ENCODE data around the gene RPS18.
A peak's percentile ranks its signal among the peaks of the same experiment; 100 is the strongest.
"Not testable (repeated sequence)": the region's sequence is repeated elsewhere in the genome, so short reads cannot be mapped to it uniquely, and the experiment has no call there.

The RPS18 gene

GRCh38 chr6:33273129-33273923, 1.5 kb downstream of the RPS18 start:
- DNase-seq, result no peak

- DNase-seq, result no peak
These were observed 2.3 kb downstream of the RPS18 start for GRCh38 chr6:33273924-33274902.

- DNase-seq, result not testable (repeated sequence)
These were observed 4.1 kb downstream of the RPS18 start for GRCh38 chr6:33275795-33276580.

GRCh38 chr6:33276581-33276863, 4.6 kb downstream of the RPS18 start:
- no peak for DNase-seq

- DNase-seq, result peak; percentile 97
These were observed 5.2 kb downstream of the RPS18 start, which contains the start of gene B3GALT4 for GRCh38 chr6:33276864-33277662. Gene B3GALT4, plus strand, starts transcription at chr6:33277123. Its CDS starts 297 bp downstream, at chr6:33277420.

- DNase-seq, result no peak
These were observed 6.0 kb downstream of the RPS18 start for GRCh38 chr6:33277663-33278391.

GRCh38 chr6:33278392-33278741, 6.5 kb downstream of the RPS18 start:
- DNase-seq, result no peak

GRCh38 chr6:33278810-33279209, 6.9 kb downstream of the RPS18 start:
- DNase-seq, result no peak

GRCh38 chr6:33279257-33279695, 7.4 kb downstream of the RPS18 start:
- DNase-seq, result no peak

GRCh38 chr6:33279971-33280511, 8.2 kb downstream of the RPS18 start:
- peak; percentile 85 for DNase-seq

GRCh38 chr6:33280539-33280938, 8.7 kb downstream of the RPS18 start:
- DNase-seq, result no peak

- DNase-seq, result not testable (repeated sequence)
These were observed 13.3 kb downstream of the RPS18 start for GRCh38 chr6:33285214-33285613.

- DNase-seq, result no peak
These were observed 15.4 kb downstream of the RPS18 start for GRCh38 chr6:33286946-33287914.

GRCh38 chr6:33288141-33288920, 16.5 kb downstream of the RPS18 start:
- DNase-seq, result no peak

- DNase-seq, result peak; percentile 85
These were observed 17.3 kb downstream of the RPS18 start, which contains the start of the genes PFDN6 and WDR46 for GRCh38 chr6:33288921-33289783. Gene PFDN6, plus strand, starts transcription at chr6:33289601. Its CDS starts 256 bp downstream, at chr6:33289857. Gene WDR46, minus strand, starts transcription at chr6:33289239. Its CDS starts 69 bp downstream, at chr6:33289170.

GRCh38 chr6:33289784-33290315, 18.0 kb downstream of the RPS18 start:
- no peak for DNase-seq

- DNase-seq, result no peak
These were observed 18.6 kb downstream of the RPS18 start for GRCh38 chr6:33290459-33290858.
